Stimulated activated CD8-positive, alpha-beta memory T cell treated with anti-CD3 and anti-CD28 coated beads, Interleukin-4, amount 100 ng/mL, for 48 hours (primary cell): ENCODE results near the gene GPR21.

ENCODE experiments used
- DNase-seq: peaks from one replicate; pipeline ENCODE4 v3.0.0-alpha.2; 2020

The GPR21 gene, protein sequence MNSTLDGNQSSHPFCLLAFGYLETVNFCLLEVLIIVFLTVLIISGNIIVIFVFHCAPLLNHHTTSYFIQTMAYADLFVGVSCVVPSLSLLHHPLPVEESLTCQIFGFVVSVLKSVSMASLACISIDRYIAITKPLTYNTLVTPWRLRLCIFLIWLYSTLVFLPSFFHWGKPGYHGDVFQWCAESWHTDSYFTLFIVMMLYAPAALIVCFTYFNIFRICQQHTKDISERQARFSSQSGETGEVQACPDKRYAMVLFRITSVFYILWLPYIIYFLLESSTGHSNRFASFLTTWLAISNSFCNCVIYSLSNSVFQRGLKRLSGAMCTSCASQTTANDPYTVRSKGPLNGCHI

DNA sequence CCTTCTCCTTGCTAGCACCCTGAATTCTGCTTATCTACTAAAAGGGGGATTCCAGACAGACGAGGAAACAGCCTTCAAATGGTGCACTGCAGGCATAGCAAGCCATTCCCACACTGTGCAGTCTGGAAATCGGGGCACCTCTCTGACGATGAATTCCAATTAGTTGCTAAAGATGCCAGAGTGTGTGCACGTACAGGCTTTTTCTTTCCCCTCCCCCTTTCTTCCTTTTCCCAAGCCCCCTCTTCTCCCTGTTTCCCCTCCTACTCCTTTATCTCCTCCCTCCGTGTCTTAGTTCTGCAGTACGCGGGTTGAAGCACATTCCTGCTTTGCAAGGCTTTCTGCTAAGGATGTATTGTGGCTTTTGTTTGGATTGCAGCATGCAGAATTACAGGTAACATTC is at the start of gene GPR21:
TSS of gene GPR21 (plus strand) at position 316 of the 400 bp plus-strand sequence. CDS start 900 bp downstream, outside the sequence.
- DNase-seq: no peak

DNA sequence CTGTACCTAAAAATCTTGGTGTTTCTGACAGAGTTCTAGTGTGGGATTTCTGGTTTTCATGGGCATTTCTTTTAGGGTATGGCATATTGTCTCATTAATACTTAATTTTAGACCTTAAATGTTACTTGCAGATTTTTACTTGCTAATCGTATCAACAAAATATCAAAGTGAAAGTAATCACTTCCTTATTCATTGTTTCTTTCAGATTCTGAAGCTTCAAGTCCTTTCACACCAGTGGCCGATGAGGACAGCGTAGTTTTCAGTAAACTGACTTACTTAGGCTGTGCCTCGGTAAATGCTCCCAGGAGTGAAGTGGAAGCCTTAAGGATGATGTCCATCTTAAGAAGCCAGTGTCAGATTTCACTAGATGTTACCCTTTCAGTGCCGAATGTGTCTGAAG is 47.5 kb upstream of the GPR21 start:
- DNase-seq: no peak

DNA sequence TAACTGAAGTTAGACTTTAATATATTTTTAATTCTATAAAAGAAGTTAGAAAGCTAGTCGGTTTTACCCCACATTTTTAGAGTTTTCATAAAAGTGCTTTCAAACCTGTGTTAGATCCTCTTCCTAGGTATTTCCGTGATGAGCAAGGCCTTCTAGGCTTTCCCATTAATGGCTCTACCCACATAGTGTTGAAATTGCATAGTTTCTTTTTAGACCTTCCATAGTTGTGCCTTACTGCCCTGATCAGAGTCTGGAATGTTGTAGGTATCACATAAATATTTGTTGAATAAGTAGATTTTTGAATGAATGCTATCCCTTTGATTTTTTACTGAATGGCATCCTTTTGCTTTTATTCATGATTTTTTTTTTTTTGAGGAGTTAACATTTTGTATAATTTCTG is 45.3 kb upstream of the GPR21 start:
- no peak for DNase-seq

DNA sequence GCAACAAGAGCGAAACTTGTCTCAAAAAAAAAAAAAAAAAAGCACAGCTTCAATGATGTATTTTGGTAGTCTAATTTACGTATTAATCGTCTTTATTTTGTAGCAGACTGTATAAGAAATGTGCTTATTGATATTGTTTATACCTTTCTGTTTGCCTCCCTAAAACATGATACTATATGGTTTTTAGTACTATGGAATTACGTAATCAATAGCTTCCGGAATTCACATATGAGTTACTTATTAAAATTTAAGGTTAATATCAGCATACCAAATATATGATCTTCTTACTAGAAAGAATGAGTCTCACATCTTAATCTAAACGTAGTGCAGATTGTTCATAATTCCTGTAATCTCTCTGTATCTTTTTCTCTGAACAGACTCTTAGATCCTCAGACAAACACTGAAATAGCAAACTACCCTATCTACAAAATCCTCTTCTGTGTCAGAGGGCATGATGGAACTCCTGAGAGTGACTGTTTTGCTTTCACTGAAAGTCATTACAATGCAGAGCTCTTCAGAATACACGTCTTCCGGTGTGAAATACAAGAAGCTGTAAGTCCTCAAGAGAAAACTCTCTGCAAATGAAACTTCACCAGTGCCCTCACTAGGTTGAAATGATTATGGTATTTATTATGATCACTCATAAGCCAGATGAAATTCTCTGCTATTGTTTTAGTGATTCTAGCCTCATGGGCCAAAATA is 44.4 kb upstream of the GPR21 start:
- DNase-seq: no peak

DNA sequence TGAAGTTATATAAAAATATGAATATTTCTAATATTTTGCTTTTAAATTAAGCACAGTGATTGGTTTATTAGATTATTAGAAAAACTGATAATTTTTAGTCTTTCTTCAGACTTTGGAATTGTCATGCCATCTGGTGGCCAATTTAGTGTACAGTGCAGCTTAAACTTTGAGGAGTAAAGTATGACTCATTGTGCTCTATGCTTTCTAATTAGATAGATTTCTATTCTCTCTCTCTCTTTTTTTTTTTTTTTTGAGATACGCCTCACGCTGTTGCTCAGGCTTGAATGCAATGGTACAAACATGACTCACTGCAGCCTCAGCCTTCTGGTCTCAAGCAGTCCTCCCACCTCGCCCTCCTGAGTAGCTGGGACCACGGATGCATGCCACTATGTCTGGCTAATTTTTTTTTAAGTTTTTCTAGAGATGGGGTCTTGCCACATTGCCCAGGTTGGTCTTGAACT is 42.1 kb upstream of the GPR21 start:
- DNase-seq: peak; percentile 45

DNA sequence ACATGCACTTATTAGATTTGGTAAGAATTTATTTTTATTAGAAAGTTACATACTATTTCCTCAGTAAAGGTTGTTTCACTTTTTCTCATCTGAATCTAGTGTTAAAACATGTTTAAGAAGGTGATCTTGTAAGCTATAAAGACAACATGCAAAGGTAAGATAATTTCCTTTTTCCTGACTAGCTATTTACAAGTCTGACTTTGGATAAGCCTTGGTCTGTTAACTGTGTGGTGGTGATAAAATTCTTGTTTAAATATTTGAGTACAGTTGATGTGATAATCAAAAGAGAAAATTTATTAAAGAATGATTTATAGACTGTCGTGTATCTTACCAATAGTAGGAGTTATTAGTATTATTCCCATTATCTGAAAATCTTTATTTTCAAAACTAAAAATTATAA is 36.9 kb upstream of the GPR21 start:
- no peak for DNase-seq

DNA sequence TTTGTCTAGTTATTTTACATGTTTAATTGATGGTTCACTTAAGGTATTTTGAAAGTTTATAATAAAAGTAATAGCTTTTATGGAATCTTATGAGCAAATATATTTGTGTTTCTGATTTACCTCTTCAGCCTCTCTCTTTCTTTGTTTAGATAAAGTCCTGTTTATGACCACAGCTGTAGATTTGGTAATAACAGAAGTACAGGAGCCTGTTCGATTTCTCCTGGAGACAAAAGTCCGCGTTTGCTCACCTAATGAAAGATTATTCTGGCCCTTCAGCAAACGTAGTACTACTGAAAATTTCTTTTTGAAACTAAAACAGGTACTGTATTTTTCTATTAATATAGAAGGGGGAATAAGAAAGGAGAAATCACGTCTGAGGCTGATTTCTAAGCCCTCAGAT is 35.0 kb upstream of the GPR21 start:
- no peak for DNase-seq

DNA sequence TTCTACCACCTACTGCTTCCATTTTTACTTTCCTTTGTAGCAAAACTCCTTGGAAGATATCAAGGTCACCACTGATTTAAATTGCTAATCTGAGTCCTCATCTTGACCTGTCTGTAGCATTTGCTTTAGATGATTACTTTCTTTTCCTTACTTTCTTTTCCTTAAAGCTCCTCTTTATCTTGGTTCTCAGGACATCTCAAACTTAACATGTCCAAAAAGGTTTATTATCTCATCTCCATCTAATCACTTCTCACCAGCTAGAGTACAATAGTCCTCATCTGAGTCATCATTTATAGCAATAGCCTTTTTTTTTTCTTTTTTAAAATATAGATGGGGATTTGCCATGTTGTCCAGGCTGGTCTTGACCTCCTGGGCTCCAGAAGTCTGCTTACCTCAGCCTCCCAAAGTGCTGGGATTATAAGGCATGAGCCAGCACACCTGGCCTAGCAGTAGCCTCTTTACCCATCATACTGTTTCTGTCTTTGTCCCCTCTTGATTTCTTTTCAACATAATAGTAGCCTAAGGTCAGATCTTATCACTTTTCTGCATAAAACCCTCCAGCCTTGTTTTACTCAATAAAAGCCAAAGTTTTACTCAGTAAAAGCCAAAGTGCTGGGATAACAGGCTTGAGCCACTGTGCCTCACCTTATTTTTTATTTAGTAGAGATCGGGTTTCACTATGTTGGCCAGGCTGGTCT is 32.9 kb upstream of the GPR21 start:
- DNase-seq: no peak

DNA sequence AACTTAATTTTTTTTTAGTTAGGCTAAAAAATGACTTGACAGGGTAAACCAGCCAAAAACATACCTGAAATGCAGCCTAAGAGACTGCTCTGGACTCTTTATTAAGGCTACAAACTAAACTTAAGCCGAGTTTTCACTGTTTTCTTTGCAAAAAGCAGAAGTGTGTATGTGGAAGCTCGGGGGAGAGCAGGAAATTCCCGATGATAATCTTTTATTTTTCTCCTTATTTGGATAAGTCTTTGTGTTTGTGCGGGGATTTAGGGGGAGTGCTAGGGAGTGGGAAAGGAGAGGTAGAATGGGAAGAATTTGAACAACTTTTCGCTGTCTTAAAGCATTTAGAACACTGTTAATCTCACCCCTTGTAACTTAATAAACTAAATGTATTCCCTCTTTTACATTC is 30.7 kb upstream of the GPR21 start:
- no peak for DNase-seq

DNA sequence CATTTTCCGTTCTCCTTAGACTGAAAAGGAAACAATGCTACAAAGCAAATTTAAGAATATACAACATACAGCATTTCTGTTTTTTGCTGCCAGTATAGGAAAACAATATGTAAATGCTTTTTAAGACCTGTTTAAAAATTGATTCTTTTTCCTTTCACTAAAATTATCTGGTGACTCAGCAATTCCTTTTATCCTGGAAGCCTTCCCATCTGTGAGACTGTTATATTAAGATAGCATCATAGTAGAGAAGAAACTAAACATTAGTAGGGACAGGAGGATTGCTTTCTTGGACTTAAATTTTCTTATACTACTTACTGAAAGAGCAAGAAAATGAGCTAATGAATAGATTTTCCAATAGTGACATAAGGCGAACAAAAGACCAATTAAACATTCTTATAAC is 30.0 kb upstream of the GPR21 start:
- DNase-seq: no peak

DNA sequence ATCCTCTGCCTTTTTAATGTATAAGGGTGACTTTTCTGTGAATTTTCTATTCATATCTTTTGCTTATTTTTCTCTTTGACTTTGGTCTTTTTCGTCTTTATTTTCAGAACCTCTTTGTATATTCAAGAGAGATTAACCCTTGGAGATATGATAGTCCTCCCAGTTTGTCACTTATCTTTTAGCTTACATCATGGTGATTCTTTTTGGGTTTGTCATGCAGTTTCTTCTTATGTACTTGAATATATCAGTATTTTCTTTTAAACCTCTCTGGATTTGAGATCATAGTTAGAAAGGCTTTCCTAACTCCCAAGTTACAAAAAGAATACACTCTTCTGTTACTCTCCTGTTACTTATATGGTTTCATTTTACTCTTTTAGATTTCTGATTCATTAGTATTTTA is 27.5 kb upstream of the GPR21 start:
- no peak for DNase-seq

DNA sequence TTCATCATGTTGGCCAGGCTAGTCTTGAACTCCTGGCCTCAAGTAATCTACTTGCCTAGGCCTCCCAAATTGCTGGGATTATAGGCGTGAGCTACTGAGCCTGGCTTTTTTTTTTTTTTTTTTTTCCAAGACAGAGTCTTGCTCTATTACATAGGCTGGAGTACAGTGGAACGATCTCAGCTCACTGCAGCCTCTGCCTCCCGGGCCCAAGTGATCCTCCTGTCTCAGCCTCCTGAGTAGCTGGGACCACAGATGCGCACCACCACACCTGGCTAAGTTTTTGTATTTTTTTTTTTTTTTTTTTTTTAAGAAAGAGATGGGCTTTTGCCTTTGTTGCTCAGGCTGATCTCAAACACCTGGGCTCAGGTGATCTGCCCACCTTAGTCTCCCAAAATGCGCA is 26.2 kb upstream of the GPR21 start:
- DNase-seq: no peak

DNA sequence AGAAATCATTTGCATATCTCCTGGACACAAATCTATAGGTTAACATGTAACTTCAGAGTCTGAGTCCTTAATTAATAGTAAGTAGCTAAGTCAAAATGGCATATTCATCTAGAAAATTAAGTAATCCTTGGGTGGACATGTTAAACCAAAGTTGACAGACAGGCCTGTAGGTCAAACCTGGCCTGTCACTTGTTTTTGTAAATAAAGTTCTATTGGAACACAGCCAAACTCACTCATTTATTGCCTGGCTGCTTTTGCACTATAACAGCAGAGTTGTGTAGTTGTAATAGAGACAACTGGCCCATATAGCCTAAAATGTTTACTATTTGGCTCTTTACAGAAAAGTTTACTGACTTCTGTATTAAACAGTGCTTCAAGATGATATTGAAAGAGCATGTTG is 24.6 kb upstream of the GPR21 start:
- DNase-seq: no peak

DNA sequence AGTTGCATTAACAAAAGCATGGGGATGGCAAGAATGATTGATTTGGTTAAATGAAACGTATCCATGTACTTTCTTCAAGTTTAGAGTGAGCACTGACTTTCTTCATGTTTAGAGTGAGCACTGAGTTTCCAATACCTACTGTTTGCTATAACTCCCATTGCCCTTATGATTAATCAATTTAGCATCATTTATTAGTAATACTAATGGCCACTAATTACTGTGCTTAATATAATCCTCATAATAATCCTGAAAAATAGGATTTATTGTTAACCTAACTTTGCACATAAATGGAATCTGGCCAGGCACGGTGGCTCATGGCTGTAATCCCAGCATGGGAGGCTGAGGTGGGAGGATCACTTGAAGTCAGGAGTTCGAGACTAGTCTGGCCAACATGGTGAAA is 22.1 kb upstream of the GPR21 start:
- no peak for DNase-seq

DNA sequence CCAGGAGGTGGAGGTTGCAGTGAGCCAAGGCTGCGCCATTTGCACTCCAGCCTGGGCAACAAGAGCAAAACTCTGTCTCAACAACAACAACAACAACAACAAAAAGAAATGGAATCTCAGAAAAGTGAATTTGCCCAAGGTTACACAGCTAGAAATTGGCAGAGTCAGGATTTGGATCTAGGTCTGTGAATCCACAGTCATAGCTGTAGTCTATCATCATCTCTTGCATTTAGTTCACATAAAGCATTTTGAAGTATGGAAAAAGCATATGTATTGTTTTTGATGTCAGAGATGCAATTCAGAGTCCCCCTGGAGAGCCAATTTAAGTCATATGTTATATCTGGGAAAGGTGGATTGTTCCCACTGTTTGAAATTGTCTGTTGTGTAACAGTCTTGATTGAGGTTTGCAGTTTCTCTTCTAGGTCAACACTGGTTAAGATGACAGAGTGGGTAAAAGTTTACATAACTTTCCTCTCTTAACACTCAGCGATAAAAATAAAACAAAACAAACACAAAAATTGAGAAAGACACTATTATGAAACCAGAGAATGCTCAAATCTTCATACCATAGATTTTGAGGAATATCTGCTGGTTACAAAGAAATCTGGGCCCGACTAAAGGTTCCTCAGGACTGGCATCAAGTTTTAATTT is 21.5 kb upstream of the GPR21 start:
- DNase-seq: no peak

DNA sequence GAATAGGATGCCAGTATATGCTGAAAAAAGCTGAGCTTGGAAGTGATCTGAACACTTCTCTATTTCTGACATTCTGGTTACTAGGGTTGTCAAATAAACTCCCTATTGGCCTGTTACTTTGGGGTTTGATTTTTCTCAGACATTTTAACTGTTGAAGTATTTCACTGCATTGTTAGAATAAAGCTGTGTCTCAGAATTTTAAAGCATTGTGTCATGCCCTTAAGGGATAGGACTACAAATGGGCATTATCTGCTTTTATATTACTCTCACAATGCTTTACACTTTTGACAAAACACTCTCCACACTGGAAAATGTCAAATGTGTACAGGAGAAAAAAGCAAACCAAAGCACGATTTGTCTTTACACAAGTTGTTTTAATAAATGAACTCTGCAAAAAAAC is 16.8 kb upstream of the GPR21 start:
- DNase-seq: no peak

DNA sequence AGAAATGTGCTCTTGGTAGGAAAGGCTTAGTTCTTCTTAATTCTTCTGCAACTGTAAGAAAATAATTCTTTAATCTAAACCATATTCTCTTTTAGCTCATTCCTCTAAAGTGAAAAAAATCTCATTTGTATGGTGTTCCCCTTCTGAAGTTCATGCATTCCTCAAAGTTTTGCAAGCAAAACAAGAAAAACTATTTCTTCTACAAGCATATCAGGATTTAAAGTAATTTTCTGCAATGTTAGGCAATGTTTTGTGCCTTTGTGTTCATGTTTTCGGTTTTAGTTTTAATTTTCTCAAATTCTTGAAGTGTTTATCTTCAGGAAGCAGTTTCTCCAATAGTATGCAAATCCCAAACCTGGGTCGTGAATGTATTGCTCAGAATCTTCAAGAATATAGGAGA is 12.7 kb upstream of the GPR21 start:
- DNase-seq: no peak

DNA sequence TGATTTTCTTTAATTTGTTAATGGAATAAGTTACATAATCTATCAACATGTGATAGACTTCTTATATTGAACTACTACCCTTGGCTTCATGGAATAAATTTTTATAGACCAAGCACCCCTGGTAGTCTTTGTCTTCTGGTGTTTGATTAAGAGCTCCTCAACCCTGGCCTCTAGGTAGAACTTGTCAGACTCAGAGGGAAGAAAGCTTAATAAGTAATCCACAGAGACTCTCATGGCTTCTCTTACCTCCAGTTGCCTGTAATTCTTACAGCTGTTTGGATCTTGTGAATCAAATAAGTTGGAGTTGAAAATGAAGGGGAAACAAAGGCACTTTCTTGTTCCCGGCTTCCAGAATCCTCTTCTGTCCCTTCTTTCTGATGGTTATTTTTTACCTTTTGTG is 7.0 kb upstream of the GPR21 start:
- DNase-seq: no peak

DNA sequence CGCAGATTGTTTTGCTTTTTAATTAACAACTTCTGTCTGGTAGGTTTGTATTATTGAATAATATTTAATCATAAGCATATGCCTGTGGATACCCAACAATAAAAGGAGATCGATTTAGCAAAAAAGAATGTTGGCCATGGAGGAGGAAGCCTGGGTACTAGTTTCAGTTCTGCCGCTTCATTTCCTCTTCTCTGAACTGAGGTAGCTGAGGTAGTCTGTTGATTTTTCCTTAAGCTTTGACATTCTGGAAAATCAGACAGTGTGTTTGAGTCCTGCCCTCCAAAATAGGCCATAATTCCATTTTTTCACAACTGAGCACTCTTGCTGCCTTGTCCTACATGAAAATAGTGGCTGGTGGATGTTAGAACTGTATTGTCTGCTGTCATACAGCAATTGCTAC is 6.0 kb upstream of the GPR21 start:
- no peak for DNase-seq

DNA sequence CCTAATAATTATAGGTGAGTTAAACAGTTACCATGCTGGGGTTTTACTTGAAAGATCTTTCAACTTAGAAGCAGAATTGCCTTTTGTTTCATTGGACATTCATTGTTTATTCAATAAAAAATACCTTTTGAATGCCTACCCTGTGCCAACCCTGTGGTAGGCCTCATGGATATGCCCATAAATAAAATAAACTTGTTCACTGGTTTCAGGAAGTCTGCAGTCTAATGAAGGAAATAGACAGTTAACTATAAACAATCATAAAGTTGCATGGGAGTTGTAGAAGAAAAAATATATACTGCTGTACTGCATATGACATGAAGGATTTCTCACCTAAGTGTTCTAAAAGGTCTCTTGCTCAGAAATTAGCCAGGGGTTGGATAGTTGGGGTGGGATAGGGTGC is 5.3 kb upstream of the GPR21 start:
- DNase-seq: no peak

DNA sequence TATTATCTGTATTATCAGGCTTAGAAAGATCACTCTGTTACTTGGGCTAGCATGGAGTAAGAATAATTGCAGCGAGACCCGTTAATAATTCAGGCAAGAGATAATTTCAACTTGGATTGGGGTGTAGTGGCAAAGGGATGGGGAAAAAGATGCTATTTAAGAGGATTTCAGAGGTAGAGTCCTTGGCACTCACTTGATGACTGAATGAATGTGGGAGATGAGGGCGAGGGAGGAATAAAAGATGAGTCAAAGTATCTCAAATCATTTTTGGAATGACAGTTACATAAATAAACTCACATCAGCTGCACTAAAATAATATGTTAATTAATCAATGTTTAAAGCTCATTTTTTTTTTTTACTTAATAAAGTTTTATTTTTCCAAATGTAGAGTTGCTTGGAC is 4.5 kb upstream of the GPR21 start:
- DNase-seq: no peak

DNA sequence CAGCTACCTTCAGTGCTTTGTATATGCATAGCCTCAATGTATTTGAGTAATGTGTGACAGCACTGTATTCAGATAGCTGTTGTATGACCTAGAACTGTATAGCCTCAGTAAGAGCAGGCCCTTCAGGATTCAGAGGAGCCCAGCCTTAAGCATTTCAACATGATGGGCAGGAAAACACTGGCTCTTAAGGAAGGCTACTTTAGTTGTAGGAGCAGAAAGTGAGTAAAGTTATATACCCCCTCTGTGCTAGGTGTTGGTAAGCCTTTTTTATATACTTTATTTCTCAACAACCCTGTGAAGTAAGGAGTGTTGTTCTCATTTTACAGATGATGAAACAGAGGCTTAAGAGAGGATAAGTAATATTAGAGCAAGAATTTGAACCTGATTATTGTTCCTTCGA is 1.5 kb upstream of the GPR21 start:
- no peak for DNase-seq

DNA sequence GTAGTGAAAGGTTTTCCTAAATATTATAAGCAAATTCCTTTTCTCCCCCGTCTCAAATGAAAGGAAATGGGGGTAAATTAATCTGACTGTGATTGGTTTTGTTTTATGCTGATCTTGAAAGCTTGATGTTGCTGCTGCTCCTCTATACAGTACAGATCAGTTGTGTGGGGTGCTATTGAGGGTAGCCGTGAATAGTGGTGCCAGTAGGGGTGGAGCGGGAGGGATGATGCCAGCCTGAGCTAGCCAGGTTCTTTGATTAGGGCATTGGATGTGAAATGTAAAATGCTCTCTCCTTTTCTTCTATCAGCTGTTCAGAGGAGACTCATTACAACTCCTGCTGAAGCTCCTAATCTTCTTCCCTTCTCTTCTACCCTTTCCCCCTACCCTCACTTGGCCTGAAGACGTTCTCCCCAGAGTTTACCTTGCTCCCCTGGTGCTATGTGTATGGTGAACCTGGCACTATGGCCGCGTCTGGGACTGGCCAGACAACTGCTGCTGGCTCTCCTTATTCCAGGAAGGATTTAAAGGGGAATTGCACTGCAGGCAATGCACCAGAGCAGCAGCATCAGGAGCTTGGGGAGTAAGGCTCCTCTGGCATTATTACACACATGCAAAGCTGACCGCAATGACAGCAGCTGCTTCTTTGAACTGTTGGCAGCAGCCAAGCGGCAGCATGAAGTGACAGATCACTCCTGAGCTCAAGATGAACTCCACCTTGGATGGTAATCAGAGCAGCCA is 566 bp downstream of the GPR21 start:
- no peak for DNase-seq
